GM03348 (cell line): ENCODE results near the gene CNOT8.
A peak's percentile ranks its signal among the peaks of the same experiment; 100 is the strongest.
"Not testable (repeated sequence)": the region's sequence is repeated elsewhere in the genome, so short reads cannot be mapped to it uniquely, and the experiment has no call there.

ENCODE experiments used
- DNase-seq: peaks from one replicate; pipeline ENCODE4 v3.0.0; 2012; ENCODE audit warnings: low spot score

Gene CNOT8

DNA sequence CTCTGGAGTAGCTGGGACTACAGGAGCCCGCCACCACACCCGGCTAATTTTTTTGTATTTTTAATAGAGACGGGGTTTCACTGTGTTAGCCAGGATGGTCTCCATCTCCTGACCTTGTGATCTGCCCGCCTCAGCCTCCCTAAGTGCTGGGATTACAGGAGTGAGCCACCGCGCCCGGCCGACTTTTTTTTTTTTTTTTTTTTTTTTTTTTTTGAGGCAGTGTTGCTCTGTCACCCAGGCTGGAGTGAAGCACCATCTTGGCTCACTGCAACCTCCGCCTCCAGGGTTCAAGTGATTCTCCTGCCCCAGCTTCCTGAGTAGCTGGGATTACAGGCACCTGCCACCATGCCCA lies 22.8 kb upstream of the CNOT8 start:
- not testable (repeated sequence) for DNase-seq

DNA sequence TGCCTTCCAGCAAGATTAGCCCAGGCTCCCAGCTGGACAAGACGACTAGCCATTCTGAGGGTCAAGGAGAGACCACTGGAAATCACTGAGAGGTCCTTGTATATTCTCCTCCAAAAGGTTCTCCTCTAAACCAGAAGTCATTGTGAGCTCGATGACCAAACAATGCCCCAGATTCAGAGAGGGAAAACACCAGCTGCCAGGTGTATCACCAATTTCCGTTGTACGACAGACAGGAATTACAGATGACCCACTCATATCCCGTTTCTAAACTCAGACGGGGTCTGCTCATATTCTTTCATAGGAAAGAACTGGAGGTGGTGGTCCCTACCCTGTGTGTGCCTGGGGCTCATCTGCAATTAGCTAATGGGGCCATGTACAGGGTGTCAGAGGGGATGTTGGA lies 22.2 kb upstream of the CNOT8 start:
- no peak for DNase-seq

DNA sequence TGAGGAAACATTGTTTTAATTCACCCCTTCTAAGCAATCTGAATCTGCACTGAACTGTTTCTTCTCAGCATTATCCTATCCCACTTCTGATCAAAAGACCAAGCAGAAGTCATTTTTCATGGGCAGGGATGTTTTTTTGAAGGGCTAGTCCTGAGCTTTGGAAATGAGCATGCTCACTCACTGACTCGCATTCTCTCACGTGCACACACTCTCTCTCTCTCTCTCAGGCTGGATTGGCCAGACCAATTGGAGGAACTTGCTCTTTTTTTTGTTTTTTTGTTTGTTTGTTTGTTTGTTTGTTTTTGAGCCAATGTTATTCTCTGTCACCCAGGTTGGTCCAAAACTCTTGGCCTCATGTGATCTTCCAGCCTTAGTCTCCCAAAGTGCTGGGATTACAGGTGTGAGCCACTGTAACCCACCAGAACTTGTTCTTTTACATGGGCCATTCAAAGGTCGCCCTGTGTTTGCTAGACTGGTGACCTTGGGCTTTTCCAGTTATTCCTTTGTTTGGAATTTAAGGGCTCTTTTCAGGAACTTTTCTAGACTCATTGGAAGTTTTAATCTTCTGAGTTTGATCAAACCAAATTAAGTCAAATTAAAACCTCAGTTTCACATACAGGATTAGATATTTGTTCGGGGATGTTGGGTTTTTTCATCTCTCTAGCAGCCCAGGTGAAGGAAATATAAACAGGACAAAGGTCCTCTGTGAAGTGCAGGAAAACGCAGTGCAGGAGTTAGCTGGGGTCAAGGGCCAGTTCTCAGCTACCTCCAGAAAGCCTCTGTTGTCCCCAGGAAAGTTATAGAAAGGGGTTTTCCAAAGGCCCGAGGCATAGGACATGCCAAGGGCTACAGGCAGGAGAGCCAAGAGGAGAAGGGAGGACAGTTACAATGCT lies 21.2 kb upstream of the CNOT8 start:
- DNase-seq = no peak

DNA sequence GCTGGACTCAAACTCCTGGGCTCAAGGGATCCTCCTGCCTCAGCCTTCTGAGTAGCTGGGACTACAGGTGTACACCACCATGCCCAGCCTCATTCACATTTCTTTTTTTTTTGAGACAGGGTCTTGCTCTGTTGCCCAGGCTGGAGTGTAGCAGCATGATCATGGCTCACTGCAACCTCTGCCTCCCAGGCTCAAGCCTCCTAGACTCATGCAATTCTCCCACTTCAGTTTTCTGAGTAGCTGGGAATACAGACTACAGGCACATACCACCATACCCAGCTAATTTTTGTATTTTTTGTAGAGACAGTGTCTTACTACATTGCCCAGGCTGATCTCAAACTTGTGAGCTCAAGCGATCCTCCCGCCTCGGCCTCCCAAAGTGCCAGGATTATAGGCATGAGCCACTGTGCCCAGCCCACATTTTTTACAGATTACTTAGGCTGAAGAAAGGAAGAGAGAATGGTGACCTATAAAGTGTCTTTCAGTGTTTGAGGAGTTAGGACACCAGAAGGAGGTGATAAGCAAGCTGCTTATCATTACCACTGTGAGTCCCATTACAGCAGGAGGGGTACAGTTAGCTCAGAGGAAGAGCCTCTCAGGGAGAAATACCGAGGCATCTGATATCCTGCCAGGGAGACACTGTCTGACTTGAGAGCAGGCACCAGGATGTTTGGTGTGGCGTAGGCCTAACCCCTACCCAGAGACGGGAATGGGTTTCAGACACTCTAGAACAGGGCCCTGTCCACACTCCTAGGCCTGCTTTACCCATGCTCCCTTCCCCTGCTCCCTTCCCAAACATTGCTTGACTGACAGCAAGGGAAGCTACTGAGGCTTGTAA lies 17.8 kb upstream of the CNOT8 start:
- DNase-seq = no peak

DNA sequence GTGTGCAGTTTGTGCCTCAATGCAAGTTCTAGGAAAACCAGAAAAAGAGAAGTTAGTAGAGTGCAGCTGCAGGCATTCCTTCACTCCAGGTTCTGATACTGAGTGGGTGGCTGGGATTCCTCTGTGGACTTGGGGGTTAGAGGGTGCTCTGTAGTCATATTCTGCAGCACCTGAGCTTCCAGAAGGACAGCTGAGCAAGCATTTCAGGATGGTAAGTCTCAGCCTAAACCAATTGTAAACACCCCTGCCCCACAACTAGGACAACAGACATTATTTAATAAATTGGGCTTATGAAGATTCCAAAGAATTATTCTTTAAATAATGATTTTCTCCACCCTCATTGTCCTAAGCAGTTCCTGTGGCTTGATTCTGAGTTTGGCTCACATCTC lies 17.2 kb upstream of the CNOT8 start:
- no peak for DNase-seq

DNA sequence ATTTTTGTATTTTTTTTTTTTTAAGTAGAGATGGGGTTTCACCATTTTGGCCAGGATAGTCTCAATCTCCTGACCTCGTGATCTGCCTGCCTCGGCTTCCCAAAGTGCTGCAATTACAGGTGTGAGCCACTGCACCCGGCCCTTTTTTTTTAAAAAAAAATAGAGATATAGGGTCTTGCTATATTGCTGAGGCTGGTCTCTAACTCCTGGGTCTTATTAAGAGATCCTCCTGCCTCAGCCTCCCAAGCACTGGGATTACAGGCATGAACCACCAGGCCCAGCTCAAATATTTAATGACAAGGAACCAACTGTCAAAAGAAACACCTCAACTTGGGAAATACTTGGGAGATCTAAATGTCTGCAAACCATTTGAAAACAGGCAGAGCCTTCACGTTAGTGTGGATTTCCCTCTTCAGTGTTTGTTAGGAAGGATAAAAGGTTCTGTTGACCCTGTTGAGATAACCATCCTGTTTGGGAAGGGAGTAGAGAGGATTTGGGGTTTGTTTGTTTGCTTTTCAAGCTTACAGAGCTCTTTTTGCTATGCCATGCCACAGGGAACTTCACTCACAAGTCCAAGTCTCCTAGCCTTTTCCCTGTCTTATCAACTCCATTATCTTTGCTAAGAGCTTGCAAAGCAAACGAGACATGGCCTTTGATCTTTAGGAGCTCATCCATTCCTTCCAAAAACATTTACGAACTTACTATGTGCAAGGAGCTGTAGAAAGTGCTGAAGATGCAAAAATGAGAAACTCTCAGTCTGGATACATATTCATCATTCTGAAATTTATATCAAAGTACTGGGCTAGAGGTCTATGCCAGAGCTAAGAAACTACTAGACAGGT lies 15.5 kb upstream of the CNOT8 start:
- no peak for DNase-seq

DNA sequence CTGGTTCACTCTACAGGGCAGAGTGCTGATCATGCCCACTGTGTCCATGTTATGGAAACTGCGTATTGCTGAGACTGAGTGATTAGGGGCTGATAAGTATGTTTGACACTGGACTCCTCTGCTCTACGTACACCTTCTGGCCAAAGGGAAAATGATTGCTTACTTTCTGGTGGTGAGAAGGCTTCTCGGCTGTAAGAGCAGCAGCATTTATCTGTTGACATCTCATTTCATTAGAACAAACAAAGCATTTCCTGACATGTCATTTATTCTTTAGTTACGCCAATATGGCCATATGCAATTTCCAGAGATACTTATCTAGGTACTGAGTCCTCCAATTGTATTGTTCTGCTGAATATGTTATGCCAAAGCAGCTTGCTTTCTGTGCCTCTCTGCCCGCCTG lies 13.6 kb upstream of the CNOT8 start:
- no peak for DNase-seq

DNA sequence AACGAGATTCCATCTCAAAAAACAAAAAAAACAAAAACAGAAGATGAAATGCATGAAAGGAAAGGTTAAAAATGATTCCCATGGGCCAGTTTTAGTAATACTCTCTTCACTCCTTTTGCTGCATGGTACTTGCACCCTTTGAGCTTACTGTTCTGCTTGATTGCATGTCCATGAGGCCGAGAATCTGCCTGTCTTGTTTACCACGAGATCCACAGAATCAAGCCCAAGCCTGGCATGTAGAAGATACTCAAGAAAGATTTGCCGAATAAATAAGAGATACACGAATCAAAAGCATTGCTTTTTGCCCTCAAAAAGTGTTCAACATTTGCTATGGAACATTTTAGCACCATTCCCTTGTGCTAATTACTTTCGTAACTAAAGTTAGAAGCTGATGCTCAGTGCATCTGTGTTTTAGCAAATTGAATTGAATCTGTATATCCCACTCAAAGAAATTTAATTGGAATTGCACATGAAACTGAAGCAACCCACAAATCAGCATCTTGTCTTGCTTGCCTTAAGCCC lies 9.1 kb upstream of the CNOT8 start:
- DNase-seq = no peak

DNA sequence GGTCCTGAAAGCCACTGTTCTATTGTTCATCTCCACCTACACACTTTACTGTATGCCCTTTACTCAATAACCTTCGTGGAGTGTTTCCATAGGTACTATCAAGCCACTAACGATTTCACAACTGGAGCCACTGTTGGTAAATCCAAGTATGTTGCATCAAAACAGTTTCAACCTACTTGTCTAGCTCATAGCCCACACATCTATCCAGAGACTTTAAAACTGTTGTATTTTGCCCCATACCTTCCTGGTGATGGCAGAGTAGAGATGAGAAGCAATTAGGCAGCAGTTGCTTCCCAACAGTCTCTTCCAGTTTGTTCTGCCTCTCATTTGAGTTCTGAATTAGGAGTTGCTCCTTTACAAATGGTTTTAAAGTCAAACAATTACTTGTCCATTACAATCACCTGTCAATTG lies 8.6 kb upstream of the CNOT8 start:
- peak; percentile 47 for DNase-seq

DNA sequence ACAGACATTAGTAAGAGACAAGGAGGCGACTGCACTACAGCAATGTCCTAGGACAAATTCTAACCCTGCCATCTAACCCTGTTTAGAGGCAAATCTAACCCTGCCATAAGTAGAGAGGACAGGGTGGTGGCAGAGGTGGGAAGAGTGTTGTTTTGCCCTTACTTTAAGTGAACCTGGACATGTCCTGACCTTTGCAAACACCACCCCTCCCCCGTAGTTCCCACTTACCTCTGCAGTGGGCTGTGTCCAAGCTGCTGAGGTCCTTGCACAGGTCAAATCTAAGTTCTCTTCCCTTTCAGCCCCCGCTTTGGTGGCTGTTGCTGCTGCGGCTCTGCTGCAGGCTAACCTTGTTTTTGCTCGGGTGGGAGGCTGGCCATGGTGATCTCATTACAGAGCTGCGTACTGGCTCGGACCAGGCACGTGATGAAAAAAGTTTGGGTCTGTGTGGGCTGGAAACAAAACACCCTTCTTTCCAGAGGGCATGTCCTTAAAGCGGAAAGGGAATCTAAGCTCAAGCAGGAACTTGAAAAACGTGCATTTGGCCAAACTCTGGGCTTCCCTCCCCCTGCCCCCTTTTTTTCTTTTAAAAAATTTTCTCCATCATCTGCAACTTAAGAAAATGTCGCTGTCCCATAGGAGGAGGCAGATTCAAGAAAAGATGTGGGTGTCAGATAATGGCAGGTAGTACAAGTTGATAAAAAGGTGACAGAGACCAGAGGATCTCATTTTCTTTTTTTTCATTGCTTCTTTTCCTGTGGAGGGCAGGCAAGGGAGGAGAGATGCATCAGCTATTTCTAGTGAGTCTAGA lies 8.0 kb upstream of the CNOT8 start, which contains the start of gene FAXDC2:
Gene FAXDC2 (minus strand): TSS at position 349 of the 808 bp plus-strand sequence. CDS start 12,425 bp downstream, outside the sequence.
- peak; percentile 90 for DNase-seq

DNA sequence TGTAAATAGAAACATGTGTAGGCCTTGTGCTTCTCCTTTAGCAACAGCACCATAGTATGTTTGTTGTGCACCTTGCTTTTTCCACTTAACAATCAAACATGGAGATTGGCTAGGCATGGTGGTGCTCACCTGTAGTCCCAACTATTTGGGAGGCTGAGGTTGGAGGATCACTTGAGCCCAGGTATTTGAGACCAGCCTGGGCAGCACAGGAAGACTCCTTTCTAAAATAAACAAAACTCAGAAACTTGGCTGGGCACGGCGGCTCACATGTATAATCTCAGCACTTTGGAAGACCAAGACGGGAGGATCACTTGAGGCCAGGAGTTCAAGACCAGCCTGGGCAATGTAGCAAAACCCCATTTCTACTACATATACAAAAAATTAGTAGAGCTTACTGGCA lies 7.1 kb upstream of the CNOT8 start:
- DNase-seq = no peak

DNA sequence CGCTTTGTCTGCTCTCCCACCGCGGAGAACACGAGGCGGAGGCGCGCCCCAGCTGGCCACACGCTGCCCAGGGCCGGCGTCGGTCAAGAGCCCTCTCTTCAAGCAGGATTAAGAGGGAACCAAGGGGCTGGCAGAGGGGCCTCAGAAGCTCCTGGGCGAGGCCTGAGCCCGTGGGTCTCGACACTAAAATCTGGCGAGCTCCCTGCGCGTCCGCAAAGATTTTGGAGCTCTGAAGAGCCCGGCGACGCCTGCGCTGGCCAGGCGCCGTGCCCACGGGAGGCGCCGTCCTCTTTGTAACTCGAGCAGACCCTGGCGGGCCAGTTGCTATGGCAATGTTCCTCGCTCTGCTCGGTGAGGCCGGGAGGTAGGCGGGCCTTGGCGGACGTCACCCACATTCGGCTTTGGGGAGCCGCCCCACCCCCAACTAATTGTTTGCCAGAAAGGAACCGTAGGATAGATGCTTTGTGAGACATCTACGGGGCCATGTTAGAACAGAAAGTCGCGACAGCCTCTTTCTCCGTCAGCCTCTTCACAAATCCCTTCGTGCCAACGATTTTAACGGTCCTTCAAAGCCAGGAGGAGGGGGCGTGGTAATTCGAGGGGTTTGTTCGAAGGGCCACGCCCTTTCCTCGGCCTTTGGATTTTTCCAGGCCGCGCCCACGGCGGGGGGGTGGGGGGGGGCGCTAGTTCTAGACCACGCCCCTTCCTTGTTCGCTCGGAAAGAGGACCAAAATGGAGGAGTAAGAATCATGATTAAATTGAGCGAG lies 714 bp upstream of the CNOT8 start:
- peak; percentile 94 for DNase-seq

DNA sequence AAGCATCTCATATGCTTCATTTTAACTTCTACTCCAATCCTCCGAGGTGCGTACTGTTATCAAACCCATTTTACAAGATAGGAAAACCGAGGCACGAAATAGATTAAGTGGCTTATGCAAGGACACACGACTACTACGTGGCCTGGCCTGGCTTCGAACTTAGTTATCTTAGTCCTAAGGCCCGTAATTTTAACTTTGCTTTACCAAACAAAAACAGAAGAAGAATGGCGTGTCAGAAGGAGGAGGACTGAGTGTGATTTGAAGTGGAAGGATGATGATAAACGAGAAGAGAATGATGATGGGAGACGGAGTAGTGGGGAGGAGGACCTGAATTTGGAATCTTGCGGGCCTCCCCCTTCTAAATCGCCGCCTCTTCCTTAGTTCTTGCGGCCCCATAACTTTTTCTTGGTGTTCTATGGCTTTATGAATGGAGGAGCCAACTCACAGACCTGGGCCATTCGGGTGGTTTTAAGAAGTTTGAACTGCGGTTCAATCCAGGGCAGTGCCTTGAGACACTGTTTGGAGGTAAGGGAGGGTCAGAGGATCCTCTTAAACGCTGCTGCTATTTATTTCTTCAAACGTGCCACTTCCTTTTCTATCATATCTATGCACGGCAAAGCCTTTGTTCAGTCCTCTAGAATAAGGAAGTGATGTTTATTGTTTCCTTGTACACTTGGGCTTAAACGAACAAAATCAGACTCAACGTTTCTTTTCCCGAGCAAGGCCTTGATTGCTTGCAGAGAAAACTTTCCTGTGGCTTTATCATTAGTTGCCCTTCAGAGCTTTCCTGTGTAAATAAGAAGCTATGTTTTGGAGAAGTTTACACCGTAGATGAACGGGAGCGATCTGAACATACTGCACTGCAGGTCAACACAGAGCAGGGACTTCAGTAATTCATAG lies 795 bp downstream of the CNOT8 start:
- no peak for DNase-seq

DNA sequence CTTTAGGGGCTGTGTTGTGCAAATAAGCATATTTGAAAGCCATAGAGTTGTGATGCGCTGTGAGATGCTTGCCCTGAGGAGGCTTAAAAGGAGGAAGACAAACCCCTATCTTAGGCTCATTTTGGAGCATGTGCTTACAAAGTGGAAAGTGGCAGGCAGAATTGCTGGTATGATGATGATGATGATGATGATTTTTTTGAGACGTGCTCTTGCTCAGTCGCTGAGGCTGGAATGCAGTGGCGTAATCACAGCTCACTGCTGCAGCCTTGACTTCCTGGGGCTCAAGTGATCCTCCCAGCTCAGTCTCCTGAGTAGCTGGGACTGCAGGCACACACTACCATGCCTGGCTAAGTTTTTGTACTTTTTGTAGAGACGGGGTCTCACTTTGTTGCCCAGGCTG lies 1.7 kb downstream of the CNOT8 start:
- no peak for DNase-seq

DNA sequence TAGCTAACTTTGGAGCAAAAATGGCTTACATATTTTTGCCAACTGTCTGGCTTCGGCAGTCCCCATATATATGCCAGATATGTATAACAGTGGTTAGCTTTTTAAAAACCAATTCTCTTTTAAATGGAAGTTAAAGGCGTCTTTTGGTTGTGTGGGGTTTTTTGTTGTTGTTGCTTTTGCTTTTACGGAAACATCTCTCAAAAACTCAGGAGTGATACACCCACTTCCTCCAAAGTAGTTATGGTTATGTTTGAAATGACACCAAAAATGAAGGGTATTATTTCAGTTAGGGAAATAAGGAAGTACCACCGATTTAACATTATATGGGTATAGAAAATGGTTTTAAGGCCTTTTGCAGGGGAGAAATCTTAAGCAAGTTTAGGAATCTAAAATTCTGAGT lies 2.3 kb downstream of the CNOT8 start:
- DNase-seq = no peak

DNA sequence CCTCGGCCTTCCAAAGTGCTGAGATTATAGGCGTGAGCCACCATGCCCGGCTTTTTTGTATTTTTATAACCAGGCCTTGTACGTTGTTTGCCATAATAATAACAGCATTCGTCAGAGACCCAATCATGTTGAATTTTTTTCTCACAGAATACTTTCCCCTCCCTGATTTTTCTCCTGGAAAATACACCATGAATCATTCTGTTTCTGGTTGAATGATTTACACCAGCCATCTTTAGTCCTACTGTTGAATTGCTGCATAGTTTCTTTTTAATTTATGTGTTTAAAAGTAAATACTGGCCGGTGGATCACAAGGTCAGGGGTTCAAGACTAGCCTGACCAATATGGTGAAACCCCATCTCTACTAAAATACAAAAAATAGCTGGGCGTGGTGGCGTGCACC lies 3.5 kb downstream of the CNOT8 start:
- DNase-seq = no peak

DNA sequence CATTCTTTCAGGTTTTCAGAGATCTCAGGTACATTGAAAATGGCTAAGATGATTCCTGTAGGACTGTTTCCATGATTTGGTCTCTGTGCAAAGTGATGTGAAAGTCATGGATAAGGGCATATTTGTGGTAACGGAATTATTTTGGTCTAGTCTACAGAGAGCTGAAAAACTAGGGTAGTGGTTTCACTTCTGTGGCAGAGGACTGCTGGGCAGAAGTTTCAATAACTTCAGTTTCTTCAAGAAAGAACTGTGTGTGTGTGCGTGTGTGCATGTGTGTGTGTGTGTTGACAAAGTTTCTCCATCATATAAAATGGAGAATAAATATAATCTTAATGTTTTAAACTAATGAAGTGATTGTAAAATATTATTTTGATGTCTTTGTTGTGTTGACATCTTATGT lies 4.3 kb downstream of the CNOT8 start:
- DNase-seq = no peak

DNA sequence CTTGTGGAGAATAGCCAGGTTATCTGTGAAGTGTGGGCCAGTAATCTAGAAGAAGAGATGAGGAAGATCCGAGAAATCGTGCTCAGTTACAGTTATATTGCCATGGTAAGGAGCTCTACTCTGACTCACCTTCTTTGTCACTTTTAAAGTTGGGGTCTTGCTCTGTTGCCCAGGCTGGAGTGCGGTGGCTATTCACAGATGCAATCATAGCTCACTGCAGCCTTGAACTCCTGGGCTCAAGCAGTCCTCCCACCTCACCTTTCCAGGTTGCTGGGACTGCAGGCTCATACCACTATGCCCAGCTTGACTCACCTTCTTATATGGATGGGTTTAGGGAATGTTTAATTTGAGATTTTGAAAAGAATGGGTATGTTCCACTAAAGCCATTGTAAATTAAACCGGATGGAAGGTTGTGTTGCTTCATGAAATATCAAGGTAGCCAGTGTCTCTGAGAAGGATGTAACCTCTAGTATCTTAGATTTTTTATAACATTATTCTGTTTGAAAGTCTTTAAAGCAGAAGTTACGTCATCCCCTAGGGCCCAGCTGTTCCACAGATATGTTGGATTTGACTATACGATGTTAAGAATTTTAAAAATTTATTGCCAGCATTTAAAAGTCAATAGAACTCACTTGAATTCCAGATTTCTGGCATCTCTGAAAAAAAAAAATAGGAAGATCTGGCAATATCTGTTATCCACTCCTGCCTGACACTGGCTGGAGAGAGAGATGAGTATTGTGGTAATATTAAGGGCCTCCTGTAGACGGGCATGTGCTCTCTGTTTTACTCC lies 5.1 kb downstream of the CNOT8 start:
- DNase-seq = no peak
